Stimulated activated CD4-positive, alpha-beta T cell treated with anti-CD3 and anti-CD28 coated beads, Interleukin-12 subunit alpha, Interleukin-12 subunit beta, amount 100 ng/mL, for 24 hours (primary cell): ENCODE results near the gene TMIGD1.

Experiments
- DNase-seq, 2 experiments: peaks; one replicate each; pipeline ENCODE4 v3.0.0-alpha.2; 2020; ENCODE audit warnings: low read depth in 2 of 2

Gene TMIGD1, protein sequence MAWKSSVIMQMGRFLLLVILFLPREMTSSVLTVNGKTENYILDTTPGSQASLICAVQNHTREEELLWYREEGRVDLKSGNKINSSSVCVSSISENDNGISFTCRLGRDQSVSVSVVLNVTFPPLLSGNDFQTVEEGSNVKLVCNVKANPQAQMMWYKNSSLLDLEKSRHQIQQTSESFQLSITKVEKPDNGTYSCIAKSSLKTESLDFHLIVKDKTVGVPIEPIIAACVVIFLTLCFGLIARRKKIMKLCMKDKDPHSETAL

DNA sequence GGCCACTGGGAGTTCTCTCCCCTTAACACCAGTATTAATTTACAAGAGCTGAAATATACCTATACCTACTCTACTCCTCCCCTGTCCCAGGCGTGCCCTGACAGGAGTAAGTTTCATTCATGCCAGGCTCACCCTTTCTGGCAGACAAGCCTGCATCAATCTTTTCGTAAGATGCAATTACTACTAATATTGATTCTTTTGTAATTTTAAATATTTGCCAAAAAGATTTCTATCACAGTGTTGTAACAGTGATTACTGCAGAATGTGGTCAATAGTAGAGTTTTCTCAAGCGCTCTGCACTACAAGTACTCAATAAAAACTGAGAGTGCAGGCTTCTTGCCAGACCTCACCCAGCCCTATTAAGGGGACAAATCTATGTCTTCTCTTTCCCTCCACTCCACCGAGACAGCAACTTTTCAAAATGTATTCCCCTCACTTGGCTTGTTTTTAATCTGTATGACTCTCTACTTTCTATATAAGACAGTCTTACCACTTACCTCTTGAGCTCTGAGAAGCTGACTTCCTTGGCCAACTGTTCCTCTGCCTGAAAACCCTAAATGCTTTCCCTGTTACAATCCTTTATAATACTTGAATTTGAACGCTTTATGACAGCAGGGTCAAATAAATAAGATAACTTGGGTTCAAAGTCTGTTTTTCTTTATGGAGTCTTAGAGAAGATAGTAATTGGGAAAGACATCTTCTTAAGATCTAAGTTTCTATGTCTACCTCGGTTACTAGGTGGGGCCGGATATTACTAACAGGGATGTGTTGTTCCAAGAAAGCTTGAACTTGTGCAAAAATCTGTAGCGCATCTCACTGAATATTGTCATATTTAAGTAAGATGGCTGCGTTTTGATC is at the start of gene TMIGD1:
TSS of gene TMIGD1 (minus strand) at position 555 of the 858 bp plus-strand sequence. CDS start 1,924 bp downstream, outside the sequence.
- DNase-seq = no peak

- no peak for DNase-seq
Measured at GRCh38 chr17:30382345-30382744, 48.5 kb upstream of the TMIGD1 start.

- DNase-seq = no peak
Measured at GRCh38 chr17:30381340-30381659, 47.4 kb upstream of the TMIGD1 start.

- DNase-seq = no peak
Measured at GRCh38 chr17:30380643-30381339, 46.9 kb upstream of the TMIGD1 start.

DNA sequence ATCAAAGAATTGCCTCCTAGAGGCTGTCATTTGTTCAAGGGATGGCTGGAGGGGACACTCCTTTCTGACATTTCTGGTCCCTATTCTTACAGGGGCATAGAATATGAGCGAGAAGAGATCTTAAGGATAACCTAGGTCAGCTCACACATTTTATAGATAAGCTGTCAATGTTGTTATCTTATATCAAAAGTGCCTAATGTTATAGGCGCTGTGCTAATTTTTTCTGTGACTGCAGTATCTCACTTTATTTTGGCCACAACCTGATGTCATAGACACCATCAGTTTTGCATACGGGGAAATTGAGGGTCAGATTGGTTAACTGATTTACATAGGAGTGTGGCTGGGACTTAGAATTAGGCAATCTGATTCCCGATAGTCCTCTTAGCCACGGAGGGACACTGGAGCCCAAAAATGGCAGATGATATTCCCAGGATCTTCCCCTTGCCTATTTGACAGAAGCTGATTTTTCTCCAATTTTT is 46.1 kb upstream of the TMIGD1 start:
- DNase-seq = no peak

DNA sequence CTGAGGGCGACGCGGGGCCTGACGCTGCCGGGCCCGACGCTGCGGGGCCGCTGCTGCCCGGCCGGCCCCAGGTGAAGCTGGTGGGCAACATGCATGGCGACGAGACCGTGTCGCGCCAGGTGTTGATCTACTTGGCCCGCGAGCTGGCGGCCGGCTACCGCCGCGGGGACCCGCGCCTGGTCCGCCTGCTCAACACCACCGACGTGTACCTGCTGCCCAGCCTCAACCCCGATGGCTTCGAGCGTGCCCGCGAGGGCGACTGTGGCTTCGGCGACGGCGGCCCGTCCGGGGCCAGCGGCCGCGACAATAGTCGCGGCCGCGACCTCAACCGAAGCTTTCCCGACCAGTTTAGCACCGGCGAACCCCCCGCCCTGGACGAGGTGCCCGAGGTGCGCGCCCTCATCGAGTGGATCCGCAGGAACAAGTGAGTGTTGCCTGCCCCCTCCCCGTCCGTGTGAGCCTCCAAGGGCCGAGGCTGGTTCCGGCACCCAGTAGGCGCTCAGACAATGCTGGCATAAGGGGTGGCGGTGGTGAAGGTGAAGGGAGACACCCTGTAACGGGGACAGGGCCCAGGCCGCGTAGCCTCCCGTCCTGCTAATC is 45.5 kb upstream of the TMIGD1 start:
- no peak for DNase-seq

- peak; percentile 93 to 97 for DNase-seq
Measured at GRCh38 chr17:30378825-30379302, 45.0 kb upstream of the TMIGD1 start, which contains the start of gene CPD. CPD (plus strand) TSS chr17:30378927; CDS start chr17:30378981, 54 bp downstream.

DNA sequence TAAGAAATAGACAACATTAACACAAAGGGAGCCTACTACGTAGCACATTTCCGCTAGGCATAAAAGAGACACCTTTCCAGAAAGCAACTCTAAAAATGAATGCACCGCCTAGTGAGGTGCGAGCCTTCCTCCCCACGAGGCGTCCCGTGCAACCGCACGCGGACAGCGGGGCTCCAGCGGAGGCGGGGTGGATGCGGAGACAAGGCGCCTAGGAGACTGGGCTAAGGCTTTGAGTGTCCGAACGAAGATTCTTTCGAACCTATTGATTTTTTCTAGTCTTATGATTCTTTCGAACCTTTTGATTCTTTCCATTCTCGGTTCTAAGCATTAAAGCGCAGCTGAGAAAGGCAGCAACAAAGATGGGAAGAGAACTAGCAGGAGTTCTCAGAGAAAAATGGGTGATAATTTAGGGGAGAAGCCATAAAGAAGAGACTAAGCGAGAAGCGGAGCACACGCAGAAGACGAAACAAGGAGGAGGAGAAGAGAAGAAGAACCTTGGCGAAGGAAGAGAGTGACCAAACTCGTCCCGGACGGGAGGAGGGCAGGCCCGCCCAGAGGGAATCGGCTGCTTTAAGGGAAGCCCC is 44.5 kb upstream of the TMIGD1 start:
- DNase-seq = peak in 1 of 2 experiments; percentile 38

DNA sequence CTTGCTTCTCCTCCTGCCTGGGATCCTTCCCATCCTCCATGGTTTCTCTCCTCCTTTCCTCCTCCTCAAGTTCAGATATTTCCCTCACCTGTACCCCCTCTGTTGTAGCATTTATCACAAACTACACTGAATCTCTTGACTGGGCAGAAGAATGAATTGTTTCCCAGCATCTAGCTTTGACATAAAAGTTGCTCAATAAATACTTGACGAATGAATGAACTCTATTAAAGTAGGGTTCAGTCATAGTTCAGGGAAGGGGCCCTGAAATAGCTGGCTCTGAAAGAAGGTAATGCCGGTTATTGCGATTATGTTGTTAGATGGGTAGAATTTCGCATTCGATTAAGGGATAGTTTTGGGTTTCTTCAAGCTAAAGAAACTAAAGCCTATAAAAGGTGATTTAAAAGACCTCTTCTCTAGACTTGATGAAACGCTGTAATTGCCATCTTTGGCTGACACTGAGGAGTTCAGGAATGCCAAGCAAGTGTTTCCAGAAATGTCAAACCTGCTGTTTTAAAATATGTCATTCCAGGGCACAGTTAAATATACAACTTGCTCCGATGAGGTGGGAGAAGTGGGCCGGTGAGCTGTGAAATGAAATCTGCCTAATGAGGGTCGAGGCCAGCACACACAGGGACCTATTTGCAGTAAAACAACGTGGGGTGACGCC is 43.9 kb upstream of the TMIGD1 start:
- no peak for DNase-seq

- peak in 1 of 2 experiments; percentile 45 for DNase-seq
Measured at GRCh38 chr17:30376621-30377452, 43.0 kb upstream of the TMIGD1 start.

- DNase-seq = no peak
Measured at GRCh38 chr17:30375661-30376060, 41.8 kb upstream of the TMIGD1 start.

DNA sequence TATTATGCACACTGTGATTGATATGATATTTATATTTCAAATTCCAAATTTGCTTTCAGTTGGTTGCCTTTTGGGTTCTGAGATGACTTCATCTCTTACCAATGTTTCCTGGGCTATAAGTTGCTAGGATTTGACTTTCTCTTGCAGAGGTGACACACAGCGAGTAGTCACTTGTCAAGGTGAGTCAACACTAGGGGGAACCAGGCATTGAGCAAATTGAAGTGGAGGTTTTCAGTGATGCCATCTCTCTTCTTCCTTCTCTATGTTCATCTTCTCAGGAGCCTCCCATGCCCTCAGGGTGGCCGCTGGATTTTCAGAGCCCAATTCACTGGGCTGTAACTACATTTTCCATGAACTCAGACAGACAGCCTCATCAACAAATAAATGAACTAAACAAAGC is 38.9 kb upstream of the TMIGD1 start:
- DNase-seq = no peak

DNA sequence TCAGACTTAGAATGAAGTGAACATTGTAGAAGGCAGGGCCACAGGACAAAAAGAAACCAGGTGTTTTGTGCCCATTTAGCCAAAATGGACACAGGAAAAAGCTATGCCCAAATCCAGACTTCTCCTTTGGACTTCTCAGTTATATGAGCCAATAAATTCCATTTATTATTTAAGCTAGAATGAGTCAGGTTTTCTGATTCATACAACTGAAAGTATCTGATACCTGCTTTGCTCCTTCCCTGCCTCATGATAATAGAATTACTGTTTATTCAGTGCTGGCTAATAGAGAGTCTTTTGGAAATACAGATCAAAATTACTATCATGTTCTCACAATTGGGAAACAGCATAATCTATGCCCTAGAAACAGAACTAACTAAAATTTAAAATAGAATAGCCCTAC is 36.1 kb upstream of the TMIGD1 start:
- DNase-seq = no peak

GRCh38 chr17:30368912-30369720 is 35.3 kb upstream of the TMIGD1 start:
- no peak for DNase-seq

GRCh38 chr17:30366536-30366935 is 32.7 kb upstream of the TMIGD1 start:
- DNase-seq = no peak

DNA sequence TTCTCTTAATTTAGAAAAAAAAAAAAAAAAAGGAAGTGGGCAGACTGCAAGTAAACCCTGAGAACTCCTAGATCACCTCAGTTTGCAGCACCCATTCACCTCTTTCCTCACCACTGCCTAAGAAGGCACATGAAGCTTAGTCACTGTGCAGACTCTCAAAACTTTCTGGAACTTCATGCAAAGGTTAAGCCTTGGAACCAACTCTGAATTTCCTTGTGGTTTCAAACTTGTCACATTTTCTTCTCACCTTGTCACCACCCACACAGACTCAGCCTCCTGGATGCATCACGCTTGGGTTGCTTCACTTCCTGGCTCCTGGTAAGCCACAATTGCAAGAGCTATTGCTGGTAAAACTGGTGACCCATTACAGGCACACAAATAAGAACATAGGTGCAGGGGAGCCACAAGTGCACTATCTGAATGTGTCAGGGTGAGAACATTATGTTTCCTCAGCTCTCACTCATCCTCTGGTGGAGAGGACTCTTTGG is 29.9 kb upstream of the TMIGD1 start:
- peak; percentile 77 to 81 for DNase-seq

DNA sequence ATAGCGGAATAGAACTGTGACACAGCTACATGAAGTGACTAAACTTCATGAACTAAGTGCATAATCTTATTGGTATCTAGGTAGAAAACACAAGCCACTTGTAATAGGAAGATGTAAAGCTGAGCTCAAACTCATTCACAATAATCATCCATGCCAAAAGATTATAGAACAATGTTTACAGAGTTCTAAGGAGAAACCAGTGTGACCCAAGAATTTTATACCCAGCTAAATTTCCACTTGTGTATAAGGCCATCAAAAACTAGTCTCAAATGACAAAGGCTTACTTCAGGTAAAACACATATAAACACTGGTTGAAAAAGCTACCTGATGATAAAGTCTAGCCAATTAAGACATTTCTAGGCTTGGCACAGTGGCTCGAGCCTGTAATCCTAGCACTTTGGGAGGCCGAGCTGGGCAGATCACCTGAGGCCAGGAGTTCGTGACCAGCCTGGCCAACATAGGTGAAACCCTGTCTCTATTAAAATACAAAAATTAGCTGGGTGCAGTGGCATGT is 28.0 kb upstream of the TMIGD1 start:
- no peak for DNase-seq

DNA sequence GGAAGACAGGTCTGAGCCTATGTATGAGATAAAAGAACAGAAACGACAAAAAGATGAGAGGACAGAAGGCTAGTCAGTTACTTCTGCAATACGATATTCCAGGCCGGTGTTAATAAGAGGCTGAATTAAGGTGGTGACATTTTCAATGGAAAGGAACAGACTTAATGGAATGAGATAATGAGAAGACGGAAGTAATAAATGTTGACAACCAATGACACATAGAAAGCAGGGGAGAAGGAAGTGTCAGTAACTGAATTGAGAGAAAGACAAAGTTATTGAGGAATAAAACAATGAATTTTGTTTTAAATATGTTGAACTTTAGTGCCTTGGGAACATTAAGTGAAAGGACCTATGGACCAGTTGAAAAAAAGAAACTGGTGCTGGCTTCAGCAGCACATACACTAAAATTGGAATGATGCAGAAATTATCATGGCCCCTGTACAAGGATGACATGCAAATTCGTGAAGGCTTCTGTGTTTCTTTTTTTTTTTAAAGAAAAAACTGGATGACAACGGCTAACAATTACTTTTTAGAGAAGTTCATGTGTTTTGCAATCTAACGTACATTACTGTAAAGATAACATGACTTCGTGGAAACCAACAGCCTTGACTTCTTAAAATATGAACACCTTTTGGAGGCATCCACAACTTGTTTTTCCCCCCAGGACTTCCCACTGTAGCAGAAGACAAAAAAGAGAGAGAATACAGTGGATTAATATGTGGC is 26.4 kb upstream of the TMIGD1 start:
- DNase-seq = no peak
